Right renal cortex interstitium (tissue), 3 donors: ENCODE measurements around the gene PSMD3. TPM values are rescaled to one million over a fixed set of nuclear protein-coding genes. Genes with fewer than 3 reads are reported as not detected.

Experiments
- DNase-seq, 3 donors: peaks; one replicate each; pipeline ENCODE4 v3.0.0-alpha.2; 2013; ENCODE audit warnings: low read depth in 3 of 3, low spot score in 2 of 3
- polyA plus RNA-seq, 3 donors: library from polyadenylated mRNA; unstranded; fragments of 120-200 nt; gene quantifications; one replicate each; pipeline ENCODE4 v1.2.1, GENCODE V29; 2013; ENCODE audit not compliant: insufficient read length in 3 of 3

PSMD3 gene
- polyA plus RNA-seq, 3 donors, result 109 to 119 (median 109) TPM

DNA sequence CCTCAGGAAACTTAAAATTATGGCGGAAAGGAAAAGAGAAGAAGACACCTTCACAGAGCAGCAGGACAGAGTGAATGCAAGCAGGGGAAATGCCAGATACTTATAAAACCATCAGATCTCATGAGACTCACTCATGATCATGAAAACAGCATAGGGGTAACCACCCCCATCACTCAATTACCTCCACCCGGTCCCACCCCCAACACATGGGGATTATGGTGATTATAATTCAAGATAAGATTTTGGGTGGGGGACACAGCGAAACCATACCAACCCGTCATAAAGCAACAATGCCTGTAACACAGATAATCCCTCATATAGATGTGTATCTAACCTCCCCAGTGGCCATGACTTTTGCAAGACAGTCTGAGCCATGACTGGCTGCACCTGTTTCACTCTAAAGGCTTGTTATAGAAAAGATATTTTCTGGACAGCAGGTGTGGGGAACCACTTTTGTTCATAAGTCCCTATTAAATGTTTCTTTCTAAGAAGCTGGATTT is 24.8 kb upstream of the PSMD3 start:
- no peak for DNase-seq

GRCh38 chr17:39960524-39961041 is 20.0 kb upstream of the PSMD3 start:
- DNase-seq, result no peak

DNA sequence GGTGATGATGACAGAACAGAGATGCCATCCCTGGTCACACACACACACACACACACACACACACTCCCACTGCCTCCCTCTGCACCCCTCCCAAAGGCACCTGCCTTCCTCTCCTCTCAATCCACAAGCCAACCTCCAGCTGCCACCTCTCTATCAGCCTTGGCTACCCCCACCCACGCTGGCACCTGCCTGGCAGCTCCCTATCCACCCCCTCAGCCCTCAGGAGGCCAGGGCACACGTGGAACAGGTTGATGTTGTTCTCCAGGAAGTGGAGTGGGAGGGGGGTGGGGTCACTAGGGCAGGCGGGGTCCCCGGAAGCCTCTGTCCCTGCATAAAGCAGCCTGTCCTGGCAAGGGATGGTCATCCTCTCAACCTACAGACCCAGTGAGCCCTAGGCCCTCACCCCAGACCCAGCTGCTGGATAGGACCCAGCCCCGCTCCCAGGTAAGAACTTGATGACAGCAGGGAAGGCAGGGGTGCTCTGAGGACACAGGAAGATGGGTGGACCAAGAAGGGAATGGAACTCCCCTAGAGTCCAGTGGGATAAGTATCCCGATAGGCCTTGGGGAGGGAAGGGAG is 17.9 kb upstream of the PSMD3 start, which contains the start of gene GSDMA:
TSS of gene GSDMA (plus strand) at position 363 of the 579 bp plus-strand sequence. CDS start 2,684 bp downstream, outside the sequence.
- no peak for DNase-seq

- DNase-seq, result no peak
Measured at GRCh38 chr17:39963829-39964228, 16.8 kb upstream of the PSMD3 start.

- DNase-seq, result no peak
Measured at GRCh38 chr17:39965017-39965699, 15.4 kb upstream of the PSMD3 start.

DNA sequence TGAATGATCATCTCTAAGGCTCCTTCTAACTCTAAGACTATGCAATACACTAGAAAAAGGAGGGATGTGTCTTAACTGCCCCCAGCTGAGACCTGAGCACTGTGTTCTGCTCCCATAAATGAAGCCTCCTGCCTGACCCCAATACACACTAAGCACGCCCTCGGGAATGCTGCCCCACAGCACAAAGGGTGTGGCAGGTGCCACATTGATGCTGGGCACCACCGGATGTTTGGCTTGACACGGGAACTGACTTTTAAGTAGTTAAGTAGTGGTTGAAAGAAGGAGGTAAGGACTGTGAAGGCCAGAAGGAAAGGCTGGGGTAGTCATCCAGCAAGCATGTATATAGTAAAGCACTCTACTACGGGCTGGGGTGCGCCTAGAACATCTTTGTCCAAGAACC is 13.8 kb upstream of the PSMD3 start:
- DNase-seq, result no peak

- DNase-seq, result no peak
Measured at GRCh38 chr17:39968761-39969160, 11.8 kb upstream of the PSMD3 start.

GRCh38 chr17:39969375-39969774 is 11.2 kb upstream of the PSMD3 start:
- no peak for DNase-seq

- no peak for DNase-seq
Measured at GRCh38 chr17:39970157-39970692, 10.4 kb upstream of the PSMD3 start.

DNA sequence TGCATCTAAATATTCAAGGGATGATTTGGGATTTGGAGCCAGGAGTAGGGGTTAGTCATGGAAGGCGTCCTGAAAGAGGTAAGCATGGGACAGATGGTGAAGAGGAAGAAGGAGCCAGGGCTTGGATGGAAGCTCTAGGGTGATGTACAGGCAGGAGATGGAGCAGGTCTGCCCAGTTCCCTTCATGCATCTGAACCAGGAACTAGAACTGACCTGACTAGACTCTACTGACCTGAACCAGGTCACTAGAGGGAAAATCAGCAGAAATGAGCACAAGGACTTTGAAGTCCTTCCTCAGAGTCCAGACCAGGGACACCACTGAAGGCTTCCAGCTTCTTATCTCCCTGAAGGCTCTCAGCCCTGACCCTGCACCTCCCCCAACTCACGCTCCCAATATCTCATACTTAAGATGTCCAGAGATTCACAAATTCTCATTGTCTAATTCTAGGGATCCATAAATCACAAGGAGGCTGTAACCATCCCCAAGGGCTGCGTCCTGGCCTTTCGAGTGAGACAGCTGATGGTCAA is 9.5 kb upstream of the PSMD3 start:
- DNase-seq, result no peak

GRCh38 chr17:39972271-39972670 is 8.3 kb upstream of the PSMD3 start:
- no peak for DNase-seq

- DNase-seq, result no peak
Measured at GRCh38 chr17:39973496-39973895, 7.1 kb upstream of the PSMD3 start.

GRCh38 chr17:39974433-39974832 is 6.2 kb upstream of the PSMD3 start:
- DNase-seq, result no peak

DNA sequence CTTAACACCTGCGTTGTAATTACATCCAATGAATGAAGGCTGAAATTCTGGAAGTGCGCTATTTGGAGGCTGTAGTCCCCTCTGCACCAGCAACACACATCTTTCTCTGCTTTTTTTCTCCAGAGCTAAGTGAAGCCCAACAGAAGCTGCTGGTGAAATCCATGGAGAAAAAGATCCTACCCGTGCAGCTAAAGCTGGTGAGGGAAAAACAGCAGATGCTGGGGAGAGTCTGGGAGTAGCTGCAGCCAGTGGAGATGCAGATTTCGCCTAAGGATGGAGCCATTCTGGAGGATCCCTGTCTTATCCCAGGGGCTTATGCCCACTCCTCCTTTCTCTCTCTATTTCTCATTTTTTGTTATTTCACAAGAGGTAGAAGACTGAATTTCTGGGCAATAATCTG is 4.8 kb upstream of the PSMD3 start:
- no peak for DNase-seq

DNA sequence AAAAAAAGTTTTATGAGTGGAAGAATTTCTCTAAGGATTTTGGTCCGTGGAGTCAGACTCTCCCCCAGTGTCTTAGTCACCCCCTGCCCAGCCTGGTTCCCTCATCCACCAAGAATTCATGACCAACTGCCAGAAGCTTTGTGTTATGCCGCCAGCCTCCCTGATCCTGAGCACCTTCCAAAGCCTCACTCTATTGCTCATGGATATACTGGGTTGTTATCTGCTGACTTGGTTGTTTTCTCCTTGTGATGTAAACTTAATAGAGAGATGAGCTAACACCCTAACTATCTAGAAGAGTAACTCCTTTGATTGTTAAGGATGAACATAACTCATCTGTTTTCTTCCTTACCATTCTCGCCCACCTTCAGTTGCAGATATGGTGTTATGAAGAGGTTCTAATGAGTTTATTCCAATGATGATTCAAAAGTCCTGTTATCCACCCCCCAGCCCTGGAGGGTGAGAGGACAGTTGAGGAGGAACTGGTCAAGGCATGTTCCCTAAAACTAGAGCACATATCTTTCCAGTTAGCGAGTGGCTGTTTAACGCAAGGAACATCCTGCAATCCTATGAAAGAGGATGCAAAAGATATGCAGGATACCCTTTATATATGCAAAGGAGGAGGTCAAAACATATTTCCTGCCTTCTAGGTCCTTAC is 1.5 kb upstream of the PSMD3 start:
- DNase-seq, result no peak

DNA sequence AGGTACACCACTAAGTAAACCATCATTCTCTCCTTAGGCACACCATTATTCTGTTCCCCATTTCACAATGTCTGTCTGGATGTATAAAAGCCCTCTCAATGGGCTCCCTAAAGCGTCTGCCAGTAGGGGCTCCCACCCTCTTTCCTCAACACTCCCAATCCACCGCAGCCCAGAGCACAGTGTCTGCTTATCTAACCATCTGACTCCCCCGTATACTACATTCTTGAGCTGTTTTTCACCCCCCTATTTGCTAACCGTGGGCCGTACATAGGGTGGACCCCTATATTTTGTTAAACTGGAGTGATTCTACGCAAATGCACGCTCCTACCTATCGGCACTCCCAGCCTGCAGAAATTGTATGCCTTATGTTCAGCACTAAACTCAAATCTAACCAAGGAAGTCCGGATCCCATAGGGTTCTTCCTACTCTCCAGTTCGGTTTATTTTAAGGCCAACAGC is 685 bp upstream of the PSMD3 start:
- DNase-seq, result no peak

GRCh38 chr17:39981207-39981741 is 667 bp downstream of the PSMD3 start:
- DNase-seq, result no peak

DNA sequence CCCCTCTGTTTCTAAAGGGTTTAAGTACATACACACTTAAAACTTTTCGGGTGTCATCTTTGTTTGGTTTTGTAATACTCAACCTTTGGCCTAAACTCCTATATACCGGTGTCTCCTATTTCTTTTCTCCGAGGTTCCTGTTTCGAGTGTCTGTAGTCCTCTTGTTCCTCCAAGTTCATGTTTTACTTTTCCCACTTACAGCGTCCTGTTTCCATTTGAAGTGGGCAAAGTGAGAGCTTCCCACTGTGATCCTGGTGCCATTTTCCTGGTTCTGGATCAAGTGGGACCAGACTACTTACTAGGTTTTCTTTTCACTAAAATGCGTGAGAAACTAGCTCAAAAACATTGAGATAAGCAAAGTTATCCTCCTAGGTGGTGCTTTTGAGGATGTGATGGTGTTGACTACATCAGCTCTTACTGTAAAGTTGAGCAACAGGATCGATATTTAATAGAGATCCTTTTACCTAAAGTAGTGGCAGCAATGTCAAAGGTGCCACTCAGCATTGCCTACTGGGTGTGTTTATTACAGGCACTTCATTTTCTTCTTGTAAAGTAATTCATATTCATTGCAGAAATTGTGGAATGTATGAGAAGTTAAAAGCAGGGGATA is 1.3 kb downstream of the PSMD3 start:
- no peak for DNase-seq

GRCh38 chr17:39988206-39988810 is 7.7 kb downstream of the PSMD3 start:
- no peak for DNase-seq

- DNase-seq, result no peak
Measured at GRCh38 chr17:39994448-39994847, 13.8 kb downstream of the PSMD3 start.
